T47D (cell line): Measurements from ENCODE around the gene ZCCHC18.

Source experiments
- DNase-seq, 2 experiments: peaks; one replicate each; pipeline versions ENCODE4 v3.0.0 to v3.0.0-alpha.2; 2011 to 2012; ENCODE audit warnings: low read depth in 1 of 2, low spot score in 1 of 2
- JUND ChIP-seq: IDR thresholded peaks from 2 replicates; pipeline ENCODE4 v1.6.1; 2012; ENCODE audit warnings: low read depth
- in situ Hi-C: cut with HindIII; loops from 2 replicates; pipeline ENCODE4 v1.10.0; 2016; ENCODE audit warnings: low sequenced_read_pairs, low pct_unique_long_range_greater_than_20kb

Gene ZCCHC18

DNA sequence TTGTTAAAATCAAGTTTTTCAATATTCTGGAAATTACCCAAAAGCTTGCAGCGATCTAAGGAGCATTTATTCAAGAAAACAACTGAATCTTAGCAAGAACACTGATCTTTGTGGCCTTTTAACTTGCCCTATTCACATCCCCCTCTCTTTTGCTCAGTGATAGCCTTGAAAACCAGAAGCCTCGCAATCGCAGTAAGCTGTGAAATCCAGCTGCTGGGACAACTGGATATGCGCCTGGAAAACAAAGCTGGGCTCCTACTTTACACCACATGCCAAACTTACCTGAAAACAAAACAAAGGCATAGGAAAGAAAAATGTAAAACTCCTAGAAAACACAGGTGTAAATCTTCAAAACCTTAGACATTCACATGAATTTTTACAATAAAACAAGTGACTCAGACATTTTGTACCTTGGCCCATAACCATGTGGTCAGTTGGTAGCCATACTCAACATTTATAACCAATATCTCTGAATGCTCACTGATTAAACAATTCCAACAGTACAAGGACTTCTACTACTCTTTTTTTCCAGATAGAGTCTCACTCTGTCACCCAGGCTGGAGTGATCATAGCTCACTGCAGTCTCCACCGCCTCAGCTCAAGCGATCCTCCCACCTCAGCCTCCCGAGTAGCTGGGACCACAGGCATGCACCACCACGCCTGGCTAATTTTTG, 28.9 kb downstream of the ZCCHC18 start:
- DNase-seq = no peak
- no peak for TF ChIP-seq JUND
- in situ Hi-C loops = no loop called here

DNA sequence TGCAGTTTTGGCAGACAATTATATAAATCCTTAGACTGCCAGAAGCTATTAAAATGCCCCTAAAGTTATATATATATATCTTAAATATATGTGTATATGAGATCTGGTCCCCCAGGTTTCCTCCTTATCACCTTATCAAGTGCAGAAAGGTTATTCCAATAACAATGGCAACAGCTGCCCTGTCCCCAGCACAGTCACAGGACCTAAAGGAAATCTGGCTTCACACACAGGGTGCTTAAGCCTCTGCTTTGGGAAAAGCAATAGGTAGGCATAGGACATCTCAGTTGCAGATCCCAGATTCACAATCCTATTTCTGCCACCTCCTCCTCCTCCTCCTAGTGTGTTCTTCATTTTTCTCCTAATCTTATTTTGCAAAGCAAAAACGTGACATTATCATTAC, 38.7 kb downstream of the ZCCHC18 start:
- TF ChIP-seq JUND = no peak
- DNase-seq = no peak
- in situ Hi-C loops = no loop called here

GRCh38 chrX:104156630-104157529, 44.6 kb downstream of the ZCCHC18 start, which contains the start of gene SLC25A53:
SLC25A53 (minus strand) TSS chrX:104157009; CDS start chrX:104105257, 51,752 bp downstream.
- in situ Hi-C loops = no loop called here
- DNase-seq = peak in 1 of 2 experiments; percentile 78
- TF ChIP-seq JUND = no peak
